ENCODE results near the gene SEMG1.

- TF ChIP-seq CTCF (IDR thresholded peaks at IDR 0.05) (no peak), EP300 (IDR thresholded peaks at IDR 0.05; ENCODE audit: low read depth) (no peak), POLR2AphosphoS5 (IDR thresholded peaks at IDR 0.05) (no peak)
These were observed 33.3 kb upstream of the SEMG1 start for GRCh38 chr20:45173522-45173921.
